Measurements from ENCODE around the gene FREM3.

GRCh38 chr4:143679434-143679833, 21.0 kb downstream of the FREM3 start:
- TF ChIP-seq CTCF (IDR thresholded peaks at IDR 0.05) (no peak), EP300 (IDR thresholded peaks at IDR 0.05) (no peak), POLR2A (IDR thresholded peaks at IDR 0.05) (no peak)
